ENCODE results near the gene DACT2. TPM values are rescaled to one million over a fixed set of nuclear protein-coding genes. Genes with fewer than 3 reads are reported as not detected.

Gene DACT2
- total RNA-seq, 2 donors from 2014 or later = 16.6 to 39.9 TPM

DNA sequence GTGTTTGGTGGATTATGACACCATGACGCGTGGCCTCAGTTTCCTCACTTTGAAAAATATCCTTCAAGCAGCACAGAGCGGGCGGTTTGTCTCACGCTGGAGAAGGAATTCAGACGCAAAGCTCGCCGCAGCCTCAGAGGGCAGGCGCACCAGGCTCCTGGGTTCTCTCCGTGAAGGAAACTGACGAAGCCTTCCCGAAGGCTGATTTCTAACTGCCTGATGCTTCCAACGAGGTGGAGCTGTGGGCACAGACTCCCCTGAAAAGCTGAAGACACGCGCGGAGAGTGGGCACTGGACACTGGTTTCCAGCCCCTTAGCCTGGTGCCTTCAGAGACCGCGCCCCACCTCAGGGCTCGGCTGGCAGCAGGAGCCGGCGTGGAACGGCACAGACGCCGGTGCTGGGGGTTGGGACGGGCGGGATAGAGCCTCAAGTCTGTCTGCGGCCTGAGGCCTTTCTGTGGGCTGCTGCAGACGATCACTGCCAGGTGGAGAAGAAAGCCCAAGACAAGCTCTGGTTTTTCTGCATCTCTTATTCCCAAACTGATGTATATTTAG lies 56.1 kb downstream of the DACT2 start:
- H3K4me1 Mint-ChIP-seq = peaks cover 44% of the 10 kb centered on the region
- peaks cover 30% of the 10 kb centered on the region for H3K4me1 ChIP-seq (ENCODE audit: control insufficient read depth, insufficient read depth, low read length)

DNA sequence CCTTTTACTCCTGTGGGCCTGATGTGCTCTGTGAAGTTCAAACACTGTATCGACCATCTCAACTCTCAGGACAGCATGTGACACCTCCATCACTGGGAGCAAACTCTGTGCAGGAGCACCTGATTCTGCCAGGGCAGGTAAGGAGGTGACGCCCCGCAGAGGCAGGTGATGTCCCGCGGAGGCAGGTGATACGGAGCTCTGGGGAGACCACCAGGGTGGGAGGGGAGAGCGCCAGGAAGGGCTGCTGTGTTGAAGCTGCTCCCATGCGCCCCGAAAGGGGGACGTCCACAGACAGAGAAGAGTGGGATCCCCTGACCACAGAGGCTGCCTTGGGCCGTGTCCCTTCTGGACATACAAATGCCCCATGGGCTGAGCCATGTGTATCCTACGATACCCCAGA lies 58.3 kb downstream of the DACT2 start:
- 94 to 97% methylated on average over 6 to 12 of the region's 12 CpGs for WGBS, 2 experiments (ENCODE audit: insufficient coverage in 1 of 2, insufficient read length in 1 of 2)
- no peak overlapping the region for H3K4me3 Mint-ChIP-seq
- no peak overlapping the region for H3K27ac Mint-ChIP-seq

More for the DNA sequence above, 56.1 kb downstream of the DACT2 start:
- TF ChIP-seq, protein P1, sequence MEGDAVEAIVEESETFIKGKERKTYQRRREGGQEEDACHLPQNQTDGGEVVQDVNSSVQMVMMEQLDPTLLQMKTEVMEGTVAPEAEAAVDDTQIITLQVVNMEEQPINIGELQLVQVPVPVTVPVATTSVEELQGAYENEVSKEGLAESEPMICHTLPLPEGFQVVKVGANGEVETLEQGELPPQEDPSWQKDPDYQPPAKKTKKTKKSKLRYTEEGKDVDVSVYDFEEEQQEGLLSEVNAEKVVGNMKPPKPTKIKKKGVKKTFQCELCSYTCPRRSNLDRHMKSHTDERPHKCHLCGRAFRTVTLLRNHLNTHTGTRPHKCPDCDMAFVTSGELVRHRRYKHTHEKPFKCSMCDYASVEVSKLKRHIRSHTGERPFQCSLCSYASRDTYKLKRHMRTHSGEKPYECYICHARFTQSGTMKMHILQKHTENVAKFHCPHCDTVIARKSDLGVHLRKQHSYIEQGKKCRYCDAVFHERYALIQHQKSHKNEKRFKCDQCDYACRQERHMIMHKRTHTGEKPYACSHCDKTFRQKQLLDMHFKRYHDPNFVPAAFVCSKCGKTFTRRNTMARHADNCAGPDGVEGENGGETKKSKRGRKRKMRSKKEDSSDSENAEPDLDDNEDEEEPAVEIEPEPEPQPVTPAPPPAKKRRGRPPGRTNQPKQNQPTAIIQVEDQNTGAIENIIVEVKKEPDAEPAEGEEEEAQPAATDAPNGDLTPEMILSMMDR (conservative IDR thresholded peaks at IDR 0.05) = no peak
- Mint-ChIP-seq H3K36me3 (ENCODE audit: low read depth) (no peaks in the 10 kb centered on the region), H3K9me3 (no peaks in the 10 kb centered on the region), H3K27ac (no peak overlapping the region), H3K27me3 (ENCODE audit: insufficient read depth) (peaks cover 7% of the 10 kb centered on the region), H3K4me3 (no peak overlapping the region)
- Histone ChIP-seq H3K27me3 (ENCODE audit: control insufficient read depth, insufficient read depth, low read length, poor library complexity, severe bottlenecking) (no peaks in the 10 kb centered on the region), H3K4me3 (ENCODE audit: low read length) (no peak overlapping the region), H3K27ac (ENCODE audit: low read depth, low read length) (no peak overlapping the region), H3K9me3 (ENCODE audit: control insufficient read depth, low read length) (no peaks in the 10 kb centered on the region), H3K36me3 (ENCODE audit: control insufficient read depth, insufficient read depth, low read length) (no peaks in the 10 kb centered on the region), H3K9ac (ENCODE audit: extremely low read depth, low read length, poor library complexity, severe bottlenecking) (no peak overlapping the region)
- DNase-seq = no peak
- 93 to 94% methylated on average over 27 to 28 of the region's 28 CpGs for WGBS, 2 experiments (ENCODE audit: insufficient coverage in 1 of 2, insufficient read length in 1 of 2)

DNA sequence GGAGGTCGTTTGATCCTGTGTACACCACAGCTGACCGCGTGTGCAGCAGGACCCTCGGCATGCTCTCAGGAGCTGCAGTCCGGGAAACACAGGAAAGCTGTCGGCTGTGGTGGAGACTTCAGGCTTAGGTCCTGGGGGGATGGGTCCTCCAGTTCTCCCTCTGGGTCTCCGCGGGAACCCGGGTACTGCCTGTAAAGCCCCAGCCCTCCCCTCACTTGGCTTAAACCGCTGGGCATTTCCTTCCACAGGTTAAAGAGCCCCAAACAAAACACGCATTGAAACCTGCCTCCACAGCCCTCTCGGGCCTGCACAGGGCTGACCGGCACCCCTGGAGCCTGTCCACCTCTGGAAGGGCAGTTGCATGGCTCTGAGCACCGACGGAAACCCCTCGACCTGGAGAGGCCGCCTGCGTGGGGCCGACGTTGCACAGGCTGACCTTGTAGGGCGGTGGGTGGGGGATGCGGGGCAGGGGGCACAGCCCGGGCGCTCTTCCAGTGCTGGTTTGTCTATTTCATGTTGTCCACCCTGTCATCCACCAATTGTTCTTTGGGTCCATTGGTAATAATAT lies 59.1 kb downstream of the DACT2 start:
- 95% methylated on average over 4 to 24 of the region's 24 CpGs for WGBS, 2 experiments (ENCODE audit: insufficient coverage in 1 of 2, insufficient read length in 1 of 2)
- no peaks in the 10 kb centered on the region for H3K36me3 ChIP-seq (ENCODE audit: control insufficient read depth, insufficient read depth, low read length)
- Mint-ChIP-seq H3K4me3 (no peak overlapping the region), H3K27ac (no peak overlapping the region), H3K36me3 (ENCODE audit: low read depth) (no peaks in the 10 kb centered on the region), H3K27me3 (ENCODE audit: insufficient read depth) (peaks cover 26% of the 10 kb centered on the region), H3K9me3 (peaks cover 7% of the 10 kb centered on the region), H3K4me1 (peaks cover 27% of the 10 kb centered on the region)
- H3K27ac ChIP-seq (ENCODE audit: low read depth, low read length) = no peak overlapping the region
- H3K9me3 ChIP-seq (ENCODE audit: control insufficient read depth, low read length) = peaks cover 7% of the 10 kb centered on the region
- H3K9ac ChIP-seq (ENCODE audit: extremely low read depth, low read length, poor library complexity, severe bottlenecking) = no peak overlapping the region
- H3K27me3 ChIP-seq (ENCODE audit: control insufficient read depth, insufficient read depth, low read length, poor library complexity, severe bottlenecking) = peaks cover 5% of the 10 kb centered on the region
- DNase-seq = no peak
- H3K4me1 ChIP-seq (ENCODE audit: control insufficient read depth, insufficient read depth, low read length) = peaks cover 19% of the 10 kb centered on the region
- H3K4me3 ChIP-seq (ENCODE audit: low read length) = no peak overlapping the region
- TF ChIP-seq, protein P1 (conservative IDR thresholded peaks at IDR 0.05) = no peak

More for the DNA sequence above, 58.3 kb downstream of the DACT2 start:
- Histone ChIP-seq H3K9me3 (ENCODE audit: control insufficient read depth, low read length) (peaks cover 3% of the 10 kb centered on the region), H3K4me1 (ENCODE audit: control insufficient read depth, insufficient read depth, low read length) (peaks cover 26% of the 10 kb centered on the region), H3K4me3 (ENCODE audit: low read length) (no peak overlapping the region), H3K27me3 (ENCODE audit: control insufficient read depth, insufficient read depth, low read length, poor library complexity, severe bottlenecking) (peaks cover 5% of the 10 kb centered on the region), H3K9ac (ENCODE audit: extremely low read depth, low read length, poor library complexity, severe bottlenecking) (no peak overlapping the region), H3K27ac (ENCODE audit: low read depth, low read length) (no peak overlapping the region), H3K36me3 (ENCODE audit: control insufficient read depth, insufficient read depth, low read length) (no peaks in the 10 kb centered on the region)
- DNase-seq = no peak
- Mint-ChIP-seq H3K27me3 (ENCODE audit: insufficient read depth) (peaks cover 23% of the 10 kb centered on the region), H3K4me1 (peaks cover 34% of the 10 kb centered on the region), H3K9me3 (no peaks in the 10 kb centered on the region), H3K36me3 (ENCODE audit: low read depth) (no peaks in the 10 kb centered on the region)
- TF ChIP-seq, protein P1 (conservative IDR thresholded peaks at IDR 0.05) = no peak

Data from endodermal cell (in vitro differentiated cells).